Sciatic nerve (tissue), 1 donor: ENCODE results near the gene KRTAP19-4. TPM values are rescaled to one million over a fixed set of nuclear protein-coding genes. Genes with fewer than 3 reads are reported as not detected.

Experiments
- total RNA-seq: library from RNA; stranded (reverse); fragmentation: NEBNext Ultra II Directional; extraction: Animal tissue kit (Norgen Biotek cat#: 25700); gene quantifications from one replicate; pipeline ENCODE4 v1.2.1, GENCODE V29; 2021
- donor health status: DM: no; HTN: no; CAD: no.

The KRTAP19-4 gene
- total RNA-seq, 1 donor from 2014 or later: not detected

Other genes starting within 250 kb of the KRTAP19-4 start
- not detected for gene KRTAP24-1, start 214.2 kb downstream of the KRTAP19-4 start, total RNA-seq
- gene KRTAP25-1, start 207.7 kb downstream of the KRTAP19-4 start, total RNA-seq: not detected
- not detected for gene KRTAP26-1, start 176.8 kb downstream of the KRTAP19-4 start, total RNA-seq
- not detected for gene KRTAP27-1, start 159.5 kb downstream of the KRTAP19-4 start, total RNA-seq
- gene KRTAP23-1, start 148.6 kb downstream of the KRTAP19-4 start, total RNA-seq: not detected
- gene KRTAP13-2, start 124.9 kb downstream of the KRTAP19-4 start, total RNA-seq: not detected
- gene KRTAP13-1, start 101.1 kb downstream of the KRTAP19-4 start, total RNA-seq: not detected
- gene KRTAP13-3, start 71.2 kb downstream of the KRTAP19-4 start, total RNA-seq: not detected
- not detected for gene KRTAP13-4, start 66.9 kb downstream of the KRTAP19-4 start, total RNA-seq
- gene KRTAP15-1, start 56.9 kb downstream of the KRTAP19-4 start, total RNA-seq: not detected
- not detected for gene KRTAP19-1, start 16.8 kb downstream of the KRTAP19-4 start, total RNA-seq
- not detected for gene KRTAP19-2, start 9.7 kb downstream of the KRTAP19-4 start, total RNA-seq
- not detected for gene KRTAP19-3, start 5.2 kb downstream of the KRTAP19-4 start, total RNA-seq
- gene KRTAP19-5, start 5.0 kb upstream of the KRTAP19-4 start, total RNA-seq: not detected
- not detected for gene KRTAP19-6, start 44.7 kb upstream of the KRTAP19-4 start, total RNA-seq
- not detected for gene KRTAP19-7, start 64.1 kb upstream of the KRTAP19-4 start, total RNA-seq
- not detected for gene KRTAP22-2, start 93.2 kb upstream of the KRTAP19-4 start, total RNA-seq
- gene KRTAP6-3, start 95.3 kb upstream of the KRTAP19-4 start, total RNA-seq: not detected
- not detected for gene KRTAP6-2, start 101.7 kb upstream of the KRTAP19-4 start, total RNA-seq
- gene KRTAP22-1, start 103.9 kb upstream of the KRTAP19-4 start, total RNA-seq: not detected
- not detected for gene KRTAP6-1, start 116.8 kb upstream of the KRTAP19-4 start, total RNA-seq
- not detected for gene KRTAP20-1, start 119.3 kb upstream of the KRTAP19-4 start, total RNA-seq
- not detected for gene KRTAP20-4, start 123.5 kb upstream of the KRTAP19-4 start, total RNA-seq
- not detected for gene KRTAP20-2, start 138.0 kb upstream of the KRTAP19-4 start, total RNA-seq
- gene KRTAP20-3, start 145.7 kb upstream of the KRTAP19-4 start, total RNA-seq: not detected
- not detected for gene KRTAP21-3, start 221.6 kb upstream of the KRTAP19-4 start, total RNA-seq